Measurements from ENCODE around the gene MYH9.

GRCh38 chr22:36293606-36294292, 94.0 kb downstream of the MYH9 start:
- no peak for TF ChIP-seq CTCF (conservative IDR thresholded peaks at IDR 0.05)
- TF ChIP-seq EZH2 (IDR thresholded peaks at IDR 0.05; ENCODE audit: low read depth), result no peak
